CD4-positive, alpha-beta T cell treated with Interleukin-6 for 4 hours (primary cell): ENCODE measurements around the gene LAD1.
A peak's percentile ranks its signal among the peaks of the same experiment; 100 is the strongest.

ENCODE experiments used
- DNase-seq: peaks from one replicate; pipeline ENCODE4 v3.0.0-alpha.2; 2020; ENCODE audit warnings: mixed read lengths

LAD1 gene

DNA sequence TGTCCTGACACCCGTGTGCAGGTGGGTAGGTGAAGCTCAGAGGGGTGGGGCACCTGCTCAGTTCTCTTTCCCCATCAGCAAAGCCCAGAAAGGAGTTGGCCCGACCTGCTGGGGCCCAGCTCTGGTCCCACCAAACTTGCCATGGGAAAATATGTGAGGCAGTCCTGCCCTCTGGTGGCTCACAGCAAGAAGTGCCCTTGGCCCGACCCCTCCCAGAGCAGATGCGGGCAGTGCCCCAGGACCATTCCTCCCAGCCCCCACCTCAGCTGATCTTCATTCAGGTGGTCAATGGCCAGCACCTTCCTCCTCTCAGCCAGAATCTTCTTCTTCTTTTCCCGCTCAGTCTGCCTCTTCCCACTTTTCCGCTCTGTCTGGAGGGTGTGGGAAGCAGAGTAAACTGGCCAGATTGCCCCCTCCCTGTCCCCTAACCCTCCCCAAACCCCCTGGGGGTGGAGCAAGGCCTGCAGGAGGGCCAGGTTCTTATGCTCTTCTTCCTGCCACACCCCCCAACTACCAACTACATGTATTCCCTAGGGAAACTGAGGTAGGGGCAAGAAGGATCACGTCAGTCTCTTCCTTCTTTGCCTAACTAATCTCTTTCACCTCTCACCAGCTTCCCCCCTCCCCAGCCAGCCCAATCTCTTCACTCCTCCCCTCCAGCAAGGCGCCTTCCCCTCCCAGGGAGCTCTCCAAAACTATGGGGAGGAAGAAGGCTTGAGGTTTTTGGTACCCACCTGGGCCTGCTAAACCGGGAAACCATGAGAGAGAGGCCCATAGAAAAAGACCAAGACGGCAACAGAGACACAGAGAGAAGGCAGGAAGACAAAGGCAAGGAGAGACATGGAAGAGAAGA lies 37.2 kb downstream of the LAD1 start:
- DNase-seq: peak; percentile 5

DNA sequence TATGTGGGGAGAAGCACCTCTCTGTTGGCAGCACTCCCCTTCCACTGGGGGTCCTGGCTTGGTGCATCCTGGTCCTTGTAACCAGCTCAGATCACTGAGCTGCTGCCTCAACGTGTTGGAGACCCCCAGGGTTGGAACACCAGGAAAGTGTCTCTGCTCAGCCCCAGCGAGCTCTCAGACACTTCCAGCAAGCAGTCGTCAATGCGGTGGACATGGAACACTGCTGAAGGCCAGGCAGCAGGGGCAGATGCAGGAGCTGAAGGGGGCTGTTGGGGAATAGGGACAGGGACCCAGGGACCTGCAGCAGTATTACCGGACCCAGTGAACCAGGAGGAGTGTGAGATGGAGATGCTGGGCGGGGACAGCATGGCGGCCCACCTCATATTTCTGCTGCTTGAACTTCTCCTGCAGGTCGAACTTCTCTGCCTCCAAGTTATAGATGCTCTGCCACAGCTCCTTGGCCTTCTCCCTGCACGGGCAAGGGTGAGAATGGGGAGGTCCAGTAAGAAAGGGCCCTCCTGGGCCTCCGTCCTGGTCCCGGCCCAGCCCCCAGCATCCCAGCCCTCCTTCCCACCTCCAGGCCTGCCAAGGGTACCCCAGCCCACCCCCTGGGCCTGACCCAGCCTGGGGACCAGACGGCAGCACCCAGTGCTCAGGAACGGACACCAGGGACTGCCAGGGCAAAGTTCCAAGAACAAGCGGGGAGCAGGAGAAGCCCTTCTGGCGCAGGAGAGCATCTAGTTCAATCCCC lies 38.0 kb downstream of the LAD1 start:
- DNase-seq: no peak

DNA sequence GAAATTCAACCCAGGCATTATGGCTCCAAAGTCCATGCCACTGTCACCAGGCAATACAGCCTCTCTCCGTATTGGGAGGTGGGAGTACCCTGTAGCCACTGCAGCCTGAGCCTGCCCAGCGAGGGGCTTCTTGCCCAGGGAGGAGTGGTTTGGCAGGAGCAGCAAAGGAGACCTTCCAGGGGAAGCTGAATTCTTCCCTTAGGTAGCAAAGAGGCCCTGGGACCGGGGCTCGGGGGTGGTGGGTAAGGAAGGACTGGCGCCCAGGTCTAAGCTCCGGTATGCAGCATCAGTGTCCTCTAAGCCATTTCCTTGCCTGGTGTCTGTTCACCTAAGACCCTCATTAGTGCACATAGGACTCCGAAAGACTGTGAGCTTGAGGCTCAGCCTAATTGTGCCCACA lies 38.6 kb downstream of the LAD1 start:
- no peak for DNase-seq

DNA sequence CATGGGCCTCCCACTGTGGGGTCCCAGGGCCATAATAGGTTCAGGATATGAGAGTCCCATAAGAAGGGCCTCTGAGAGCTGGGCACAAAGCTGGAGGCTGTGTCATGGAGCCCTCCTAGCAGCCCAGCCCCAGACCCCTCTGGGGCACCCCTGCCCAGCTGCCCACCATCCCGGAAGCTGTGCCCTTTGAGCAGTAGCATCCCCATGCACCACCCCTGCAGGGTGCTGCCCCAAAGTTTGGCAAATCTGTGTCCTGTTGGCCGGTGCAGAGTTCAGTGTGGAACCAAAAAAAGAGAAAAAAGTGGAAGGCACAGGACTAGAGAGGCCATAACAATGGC lies 39.3 kb downstream of the LAD1 start:
- no peak for DNase-seq

DNA sequence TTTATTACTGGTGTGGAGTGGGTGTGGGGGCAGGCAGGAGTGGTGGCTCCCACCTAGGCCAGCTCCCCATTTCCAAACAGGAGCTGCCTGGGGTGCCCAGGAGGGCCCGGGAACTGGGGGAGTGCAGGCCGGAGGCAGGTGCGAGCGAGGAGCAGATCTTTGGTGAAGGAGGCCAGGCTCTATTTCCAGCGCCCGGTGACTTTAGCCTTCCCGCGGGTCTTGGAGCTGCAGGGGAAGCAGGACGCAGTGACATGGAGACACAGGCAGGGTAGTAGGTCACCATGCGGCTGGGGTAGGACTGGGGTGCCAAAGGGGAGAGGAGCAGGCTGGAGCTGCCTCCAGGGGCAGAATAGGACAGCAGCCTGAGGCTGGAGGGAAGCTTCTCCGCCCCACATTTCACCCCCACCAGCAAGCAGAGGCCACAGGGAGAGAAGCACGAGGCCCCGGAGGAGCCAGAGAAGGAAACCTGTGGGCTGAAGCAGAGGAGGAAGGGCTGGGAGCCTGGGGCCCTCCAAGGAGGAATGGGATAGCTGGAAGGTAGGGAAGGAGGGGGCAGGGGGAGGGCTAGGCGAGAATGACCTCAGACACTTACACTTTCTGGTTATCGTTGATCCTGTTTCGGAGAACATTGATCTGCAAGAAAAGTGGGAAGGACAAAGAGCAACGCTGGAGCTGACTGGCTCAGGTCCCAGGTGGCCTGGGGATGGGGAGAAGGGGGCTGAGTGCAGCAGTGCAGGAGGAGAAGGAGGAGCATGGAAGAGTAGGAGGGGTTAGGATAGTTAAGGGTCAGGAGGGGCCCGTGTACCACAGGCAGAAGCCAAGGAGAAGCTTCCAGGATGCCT lies 39.9 kb downstream of the LAD1 start:
- DNase-seq: no peak

DNA sequence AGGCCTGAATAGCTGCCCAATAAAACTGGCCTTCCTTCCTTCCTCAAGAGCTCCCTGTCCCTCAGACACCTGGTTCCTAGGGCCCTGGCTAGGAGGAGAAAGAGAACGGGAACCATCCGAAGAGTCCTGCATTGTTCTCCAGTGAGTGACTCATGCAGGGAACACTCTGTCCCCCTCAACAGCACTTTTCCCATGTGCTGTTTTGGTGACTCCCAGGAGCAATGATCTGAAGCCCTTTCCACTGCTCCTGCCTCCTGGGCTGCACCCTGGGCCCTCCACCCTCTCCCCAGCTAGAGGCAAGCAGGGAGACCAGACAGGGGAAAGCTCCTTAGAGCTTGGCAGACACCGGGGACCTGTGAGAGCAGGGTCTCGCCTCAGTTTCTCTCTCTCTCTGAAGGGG lies 40.5 kb downstream of the LAD1 start:
- DNase-seq: no peak

DNA sequence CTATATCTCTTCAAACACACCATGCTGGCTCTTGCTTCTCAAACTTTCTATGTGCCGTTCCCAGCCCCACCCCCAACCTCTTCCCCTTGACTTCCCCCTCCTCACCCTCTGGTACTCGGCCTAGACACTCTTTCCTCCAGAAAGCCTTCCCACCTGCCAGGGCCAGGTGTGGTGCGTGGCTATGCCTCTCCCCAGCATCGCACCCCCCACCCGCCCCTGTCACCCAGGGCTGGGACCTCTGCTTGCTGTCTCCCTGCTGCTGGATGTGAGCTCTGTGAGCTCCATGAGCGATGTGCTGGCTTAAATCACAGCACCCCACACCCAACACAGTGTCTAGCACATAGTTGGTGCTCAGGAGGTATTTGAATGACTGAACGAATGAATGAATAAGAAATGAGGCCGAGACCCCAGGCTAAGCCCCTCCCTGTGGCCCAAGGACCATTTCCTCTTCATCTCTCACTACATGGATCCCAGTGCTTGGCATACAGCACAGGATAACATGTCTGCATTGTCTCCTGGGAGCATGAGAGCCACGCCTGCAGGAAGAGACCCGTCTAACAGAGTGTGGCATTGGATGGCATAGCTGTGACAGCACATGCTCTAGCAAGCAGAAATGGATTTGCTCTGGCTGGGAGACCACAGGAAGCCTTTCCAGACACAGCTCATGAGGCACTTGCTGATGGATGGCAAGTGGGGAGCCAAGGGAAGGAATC lies 41.3 kb downstream of the LAD1 start:
- DNase-seq: no peak

DNA sequence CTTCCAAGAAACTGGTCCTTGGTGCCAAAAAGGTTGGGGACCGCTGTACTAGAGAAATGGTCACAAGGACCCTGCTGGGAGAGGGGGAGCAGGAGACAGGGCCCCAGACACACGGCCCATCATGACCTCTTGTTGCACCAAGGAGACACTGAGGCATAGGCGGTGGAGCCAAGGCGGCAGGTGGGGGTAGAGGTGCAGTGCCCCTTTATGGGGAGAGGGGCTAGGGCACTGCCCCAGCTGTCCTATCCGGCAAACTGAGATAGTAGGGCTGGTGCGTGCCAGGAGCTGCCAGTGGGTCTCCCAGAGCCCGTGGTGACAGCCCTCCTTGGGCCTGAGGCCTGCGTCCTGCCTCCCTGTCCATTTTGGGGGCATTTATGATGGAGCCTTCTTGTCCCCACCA lies 41.9 kb downstream of the LAD1 start:
- no peak for DNase-seq

DNA sequence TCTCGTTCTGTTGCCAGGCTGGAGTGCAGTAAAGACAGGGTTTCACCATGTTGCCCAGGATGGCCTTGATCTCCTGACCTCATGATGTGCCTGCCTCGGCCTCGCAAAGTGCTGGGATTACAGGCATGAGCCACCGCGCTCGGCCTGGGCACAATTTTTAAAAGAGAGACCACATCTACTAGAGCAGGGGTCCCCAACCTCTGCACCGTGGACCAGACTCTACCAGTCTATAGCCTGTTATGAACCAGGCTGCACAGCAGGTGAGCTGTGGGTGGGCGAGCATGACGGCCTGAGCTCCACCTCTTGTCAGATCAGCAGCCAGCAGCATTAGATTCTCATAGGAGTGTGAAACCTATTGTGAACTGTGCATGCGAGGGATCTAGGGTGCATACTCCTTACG lies 42.4 kb downstream of the LAD1 start:
- no peak for DNase-seq

DNA sequence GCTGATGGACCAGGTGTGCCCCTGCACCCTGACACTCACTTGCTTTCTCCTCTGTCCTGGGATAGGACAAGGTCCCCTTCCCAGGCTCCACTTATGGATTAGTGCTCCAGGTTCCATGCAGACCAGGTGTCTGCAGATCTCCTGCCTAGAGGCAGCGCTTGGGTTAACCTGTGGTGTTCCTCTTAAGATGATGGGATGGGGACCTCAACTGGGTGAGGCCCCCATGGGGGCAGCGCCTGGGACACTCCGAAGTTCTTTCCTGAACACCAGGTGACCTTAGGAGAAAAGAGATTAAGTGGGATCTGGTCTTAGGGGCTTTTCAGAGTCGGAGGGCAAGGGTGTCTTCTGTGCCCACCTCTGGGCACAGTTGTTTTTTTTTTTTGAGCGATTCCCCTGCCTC lies 42.9 kb downstream of the LAD1 start:
- DNase-seq: no peak

DNA sequence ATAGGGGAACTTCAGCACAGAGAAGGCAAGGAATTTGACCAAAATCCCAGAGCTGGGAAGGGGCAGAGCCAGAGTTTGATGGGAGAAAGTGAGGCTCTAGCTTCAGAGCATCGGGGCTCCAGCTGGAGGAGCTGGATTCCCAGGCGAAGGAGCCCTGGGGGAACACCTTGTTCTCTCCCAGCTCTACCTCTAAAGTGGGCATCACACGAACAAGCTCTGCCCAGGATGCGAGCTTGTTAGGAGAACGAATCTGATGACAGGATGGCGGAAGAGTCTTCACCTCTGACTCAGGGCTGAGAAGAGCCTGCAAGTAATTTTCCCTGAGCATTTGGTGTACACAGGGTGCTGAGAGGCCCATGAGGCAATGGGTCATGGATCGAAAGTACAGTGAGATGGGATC lies 43.7 kb downstream of the LAD1 start:
- DNase-seq: no peak

DNA sequence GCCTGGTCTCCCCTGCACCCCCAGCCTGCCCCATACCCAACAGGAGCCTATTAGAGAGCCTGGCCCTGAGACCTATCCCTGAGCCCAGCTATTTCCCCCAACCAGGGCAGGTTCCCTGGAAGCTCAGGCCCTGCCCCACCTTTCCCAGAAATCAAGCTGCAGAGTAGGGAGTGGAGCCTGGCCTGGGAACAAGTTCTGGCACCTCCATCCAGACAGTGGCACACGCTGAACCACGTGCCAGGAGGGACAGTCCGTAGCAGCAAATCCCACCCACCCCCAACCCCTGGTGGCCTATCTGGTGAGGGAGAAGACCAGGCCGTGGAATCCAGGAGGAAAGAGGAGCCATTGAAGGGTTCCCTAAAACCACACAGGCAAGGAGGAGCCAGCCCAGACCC lies 44.2 kb downstream of the LAD1 start:
- no peak for DNase-seq

DNA sequence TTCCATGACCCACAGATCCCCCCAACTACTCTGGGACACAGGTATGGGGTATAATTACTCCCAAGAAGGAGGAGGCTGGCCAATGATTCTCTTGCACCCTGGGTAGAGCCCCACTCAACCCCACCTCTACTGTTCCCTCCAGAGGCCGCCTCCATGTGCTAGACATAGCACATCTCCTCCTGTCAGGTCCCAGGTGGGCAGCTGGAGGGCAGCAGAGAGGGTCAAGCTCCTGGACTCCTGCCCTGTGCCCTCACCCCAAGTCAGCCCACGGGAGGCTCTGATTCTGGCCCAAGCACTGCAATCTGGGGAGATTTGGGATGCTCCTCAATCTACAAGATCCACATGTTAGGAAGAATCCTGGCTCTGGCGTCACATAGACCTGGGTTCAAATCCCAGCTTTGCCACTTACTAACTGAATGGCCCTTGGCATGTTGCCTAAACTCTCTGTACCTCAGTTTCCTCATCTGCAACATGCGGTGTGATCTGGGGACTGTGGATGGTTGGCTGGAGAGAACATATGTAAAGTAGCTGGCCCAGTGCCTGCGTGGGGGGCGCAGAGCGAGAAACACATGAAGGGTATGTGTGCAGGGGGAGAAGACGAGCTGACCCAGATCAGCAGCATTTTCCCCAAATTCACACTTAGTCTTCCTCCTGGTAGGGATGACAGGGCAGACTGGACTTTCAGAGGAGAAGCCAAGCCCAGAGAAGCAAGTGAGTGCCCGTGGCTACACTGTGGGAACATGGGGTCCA lies 44.8 kb downstream of the LAD1 start:
- DNase-seq: no peak

DNA sequence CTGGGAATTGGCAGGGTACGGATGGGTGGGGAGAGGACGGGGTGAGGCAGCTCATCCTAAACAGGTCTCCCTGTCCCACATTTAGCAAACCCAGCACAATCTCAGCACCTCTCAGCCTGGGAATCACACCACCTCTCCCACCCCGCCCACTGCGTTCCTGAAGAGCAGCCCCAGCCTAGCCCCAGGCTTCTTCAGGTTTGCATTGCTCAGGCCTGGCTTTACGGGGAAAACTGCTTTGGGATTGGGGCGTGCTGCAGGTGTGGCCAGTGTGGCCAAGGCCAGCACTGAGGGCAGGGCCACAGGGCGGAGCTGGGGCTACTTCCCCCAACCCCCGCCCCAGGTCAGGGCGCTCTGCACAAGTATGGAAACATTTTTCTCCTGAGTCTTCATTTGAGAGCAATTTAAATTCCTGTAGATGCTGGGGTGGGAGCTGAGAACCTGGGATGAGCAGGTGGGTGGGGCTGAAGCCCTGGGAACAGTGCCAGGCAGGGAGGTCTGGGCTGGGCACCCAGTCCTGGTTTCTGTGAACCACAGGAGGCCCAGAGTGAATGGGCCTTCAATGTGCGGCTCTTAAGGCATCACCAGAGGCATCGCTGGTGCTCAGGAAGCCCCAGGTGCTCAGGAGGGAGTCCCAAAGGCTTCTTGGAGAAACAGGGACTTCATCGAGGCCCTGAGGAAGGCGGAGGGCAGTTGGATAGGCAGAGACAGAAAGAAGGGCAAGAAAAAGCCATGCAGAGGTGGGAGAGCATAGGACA lies 45.8 kb downstream of the LAD1 start:
- DNase-seq: no peak

DNA sequence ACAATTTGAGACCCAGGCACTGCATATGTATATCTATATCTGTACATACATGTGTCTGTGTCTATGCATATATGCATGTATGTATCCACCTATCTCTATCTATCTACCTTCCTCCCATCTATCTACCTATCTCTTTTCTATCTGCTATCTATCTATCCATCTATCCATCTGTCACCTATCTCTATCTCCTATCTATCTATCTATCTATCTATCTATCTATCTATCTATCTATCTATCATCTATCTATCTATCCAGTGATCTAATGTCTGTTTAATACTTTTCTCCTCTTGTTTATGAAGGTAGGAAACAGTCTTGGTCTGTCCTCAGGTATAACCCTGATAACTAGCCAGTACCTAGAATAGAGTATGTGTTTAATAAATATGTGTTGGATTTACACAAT lies 47.5 kb downstream of the LAD1 start:
- DNase-seq: no peak

DNA sequence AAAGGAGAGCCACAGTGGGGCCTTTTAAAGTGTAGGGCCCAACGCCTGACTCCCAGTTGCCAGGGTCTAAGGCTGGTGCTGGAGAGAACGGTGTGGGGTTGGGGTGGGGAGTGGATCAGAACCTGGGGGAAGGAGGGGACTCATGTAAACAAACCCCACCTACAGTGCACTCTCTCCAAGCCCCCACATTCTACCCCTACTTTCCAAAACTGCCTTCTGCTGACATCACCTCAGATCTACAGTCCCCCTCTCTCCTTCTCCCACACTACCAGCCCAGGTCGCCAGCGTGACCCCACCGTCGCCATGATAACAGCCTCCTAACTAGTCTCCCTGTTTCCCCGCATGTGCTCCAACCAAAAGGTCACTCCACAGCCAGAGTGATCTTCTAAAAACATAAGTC lies 48.2 kb downstream of the LAD1 start:
- no peak for DNase-seq

DNA sequence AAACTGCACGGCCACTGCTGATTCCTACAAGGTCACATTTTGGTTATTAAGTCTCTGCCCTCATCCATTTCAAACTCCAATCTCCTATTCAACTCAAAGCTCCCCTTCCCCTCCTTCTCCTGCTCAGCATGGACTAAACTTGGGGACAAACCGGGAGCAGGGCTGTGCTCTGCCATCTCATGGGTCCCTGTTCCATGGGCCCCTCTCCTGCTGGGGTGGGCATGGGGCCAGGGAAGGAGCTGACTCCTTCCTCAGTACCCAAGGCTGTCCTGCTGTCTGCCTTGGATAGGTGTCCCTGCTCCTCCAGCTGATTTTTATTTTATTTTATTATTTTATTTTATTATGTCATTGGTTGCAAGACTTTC lies 48.8 kb downstream of the LAD1 start:
- DNase-seq: no peak

DNA sequence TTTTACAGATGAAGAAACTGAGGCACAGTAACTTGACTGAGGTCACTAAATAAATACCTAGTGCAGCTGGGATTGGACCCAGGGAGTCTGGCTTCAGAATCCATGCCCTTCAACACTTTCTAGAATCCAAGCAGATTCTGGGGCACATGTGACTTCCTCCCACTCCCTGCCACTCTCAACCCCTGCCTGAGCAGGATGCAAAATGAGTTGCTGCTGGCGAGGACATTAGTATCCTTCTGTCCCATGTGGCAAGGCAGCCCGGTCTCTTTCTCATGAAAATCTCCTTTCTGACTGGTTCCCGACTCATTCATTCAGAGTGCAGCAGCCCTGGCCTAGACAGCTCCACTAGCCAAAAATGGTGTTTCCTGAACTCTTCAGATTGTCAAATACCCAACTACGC lies 50.0 kb downstream of the LAD1 start:
- no peak for DNase-seq

DNA sequence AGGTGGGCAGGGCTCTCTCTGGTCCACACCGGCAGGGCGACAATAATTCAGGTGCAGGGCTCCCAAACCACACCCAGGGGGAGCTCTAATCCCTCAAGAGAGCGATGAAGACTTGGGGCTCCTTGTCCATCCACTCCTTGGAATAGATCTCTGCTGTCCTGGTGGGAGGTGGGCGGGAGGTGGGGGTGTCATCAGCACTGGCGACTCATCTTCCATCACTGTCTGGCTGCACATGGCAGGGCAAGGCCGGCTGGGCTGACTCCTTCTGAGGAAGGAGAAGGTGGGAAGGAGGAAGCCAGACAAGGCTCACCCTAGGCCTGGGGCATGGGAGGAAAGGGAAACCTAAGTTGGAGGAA lies 50.9 kb downstream of the LAD1 start:
- DNase-seq: no peak

DNA sequence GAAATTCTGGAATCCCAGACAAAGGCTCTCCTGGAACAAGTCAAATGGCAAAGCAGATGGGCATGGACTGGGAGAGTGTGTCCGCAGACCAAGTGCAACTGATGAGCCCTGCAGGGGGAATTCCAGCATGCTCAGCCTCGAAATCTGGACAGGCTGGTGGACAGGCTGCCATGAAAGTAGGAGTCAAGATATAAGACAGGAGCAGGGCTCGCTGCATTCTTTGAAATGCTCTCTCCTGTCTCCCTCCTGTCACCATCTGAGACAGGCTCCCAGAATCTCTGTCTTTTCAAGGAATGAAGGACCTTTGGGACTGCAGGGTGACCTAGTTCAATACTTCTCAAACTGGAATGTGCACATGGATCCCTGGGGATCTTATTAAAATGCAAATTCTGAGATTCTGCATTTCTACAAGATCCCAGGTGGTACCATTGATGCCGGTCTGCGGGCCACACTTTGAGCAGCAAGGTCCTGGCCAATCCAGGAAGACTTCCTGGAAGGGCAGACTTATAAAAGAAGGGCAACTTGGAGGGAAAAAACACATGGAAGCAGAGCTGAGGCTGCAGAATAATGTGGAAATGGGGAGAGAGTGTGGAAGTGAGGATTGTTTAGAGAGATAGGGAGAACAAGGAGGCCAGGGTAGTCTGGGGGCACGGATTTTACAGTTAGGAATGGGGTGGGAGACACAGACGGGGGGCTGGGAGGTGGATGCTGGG lies 51.5 kb downstream of the LAD1 start:
- no peak for DNase-seq

DNA sequence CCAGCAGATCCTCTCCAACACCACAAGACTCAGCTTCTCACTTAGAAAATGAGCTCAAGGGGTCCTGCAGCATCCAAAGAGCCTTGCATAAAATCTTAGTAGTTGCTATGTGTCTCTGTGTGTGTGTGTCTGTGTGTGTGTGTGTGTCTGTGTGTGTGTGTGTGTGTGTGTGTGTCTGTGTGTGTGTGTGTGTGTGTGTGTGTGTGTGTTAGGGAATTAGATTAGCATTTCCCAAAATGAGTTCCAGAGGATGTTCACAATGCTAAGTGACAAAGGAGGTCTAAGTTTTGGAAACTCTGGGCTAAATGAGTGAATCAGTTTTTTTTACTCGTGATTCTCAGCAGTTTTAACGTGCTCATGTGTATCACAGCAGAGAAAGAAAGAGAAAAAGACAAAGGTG lies 52.1 kb downstream of the LAD1 start:
- no peak for DNase-seq
